Right atrium auricular region (tissue), 2 donors: ENCODE measurements around the gene STAT6. TPM values are rescaled to one million over a fixed set of nuclear protein-coding genes. Genes with fewer than 3 reads are reported as not detected.
A peak's percentile ranks its signal among the peaks of the same experiment; 100 is the strongest.

ENCODE experiments used
- DNase-seq: peaks from one replicate; pipeline ENCODE4 v3.0.0-alpha.2; 2019; ENCODE audit warnings: low spot score
- H3K27ac ChIP-seq, 2 donors: fragments of 200-600 bp; sonication (generic); 1 replicate in 1 of 2; 2 replicates in 1 of 2; pipeline ENCODE4 v1.5.1; 2016 to 2019
- H3K27me3 ChIP-seq, 2 donors: fragments of 200-600 bp; sonication (generic); one replicate each; pipeline versions ENCODE4 v1.5.1 to v1.6.0; 2017 to 2019
- H3K36me3 ChIP-seq: fragments of 200-600 bp; sonication (generic); one replicate; pipeline ENCODE4 v1.5.1; 2016
- H3K4me1 ChIP-seq, 2 donors: fragments of 200-600 bp; sonication (generic); one replicate each; pipeline versions ENCODE4 v1.5.1 to v1.6.0; 2017 to 2019
- H3K4me3 ChIP-seq, 2 donors: fragments of 200-600 bp; sonication (generic); 1 replicate in 1 of 2; 2 replicates in 1 of 2; pipeline ENCODE4 v1.5.1; 2017 to 2019; ENCODE audit warnings: mild to moderate bottlenecking in 1 of 2, moderate library complexity in 1 of 2
- H3K9me3 ChIP-seq, 2 donors: fragments of 200-600 bp; sonication (generic); one replicate each; pipeline ENCODE4 v1.5.1; 2019
- total RNA-seq, 2 donors: library from RNA; depleted of rRNA; stranded (reverse); fragments of >200 nt; gene quantifications; one replicate each; pipeline ENCODE4 v1.1.0, GENCODE V29; 2016
- TF ChIP-seq, protein P1 (sequence below), 2 donors: fragments of 200-600 bp; sonication (generic); IDR thresholded peaks; one replicate each; pipeline ENCODE4 v1.5.1; 2019; ENCODE audit warnings: antibody characterized with exemption in 2 of 2

Gene STAT6
- total RNA-seq, 2 donors from 2014 or later, result 34.3 to 64.3 TPM

DNA sequence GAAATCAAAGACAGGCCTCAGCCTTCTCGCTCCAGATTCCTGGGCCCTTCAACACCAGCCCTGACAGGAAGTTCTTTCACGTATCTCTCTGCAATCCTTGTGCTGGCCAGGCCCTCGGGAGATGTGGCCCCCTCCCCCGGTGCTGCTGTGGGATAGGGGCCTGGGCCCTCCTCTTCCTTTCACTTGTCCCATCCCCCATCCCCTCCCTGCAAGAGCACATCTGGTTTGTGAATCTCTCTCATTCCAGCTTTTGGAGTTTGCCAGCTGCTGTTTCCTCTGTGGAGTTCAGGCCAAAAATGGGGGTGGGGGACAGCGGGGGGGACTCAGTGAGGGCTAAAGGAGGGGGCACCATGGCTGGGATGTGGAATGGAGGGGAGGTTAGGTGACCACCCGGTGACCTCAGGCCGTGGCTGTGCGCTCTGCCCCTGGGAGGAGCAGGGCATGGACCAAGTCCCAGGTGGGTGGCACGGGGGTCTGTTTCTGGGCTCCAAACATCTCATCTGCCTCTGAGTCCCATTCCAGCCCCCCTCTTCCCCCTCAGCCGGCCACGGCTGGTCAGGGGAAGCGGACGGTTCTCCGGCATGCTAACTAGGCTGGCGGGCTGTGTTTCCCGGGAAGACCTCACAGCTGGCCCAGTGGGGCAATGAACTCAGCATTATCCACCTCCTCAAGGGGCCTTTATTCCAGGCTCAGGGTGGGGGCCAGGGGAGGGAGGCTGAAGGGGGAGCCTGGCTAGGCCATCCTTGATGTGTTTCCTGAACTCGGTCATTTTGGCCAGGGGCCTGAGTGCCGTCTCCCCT is 24.6 kb upstream of the STAT6 start:
- DNase-seq, result peak; percentile 82
- H3K27ac ChIP-seq, result peak overlapping the region; percentile 82 to 98
- H3K4me1 ChIP-seq, result peaks cover 0 to 97% of the 10 kb centered on the region in 2 donors
- H3K9me3 ChIP-seq, result no peaks in the 10 kb centered on the region
- TF ChIP-seq, protein P1, sequence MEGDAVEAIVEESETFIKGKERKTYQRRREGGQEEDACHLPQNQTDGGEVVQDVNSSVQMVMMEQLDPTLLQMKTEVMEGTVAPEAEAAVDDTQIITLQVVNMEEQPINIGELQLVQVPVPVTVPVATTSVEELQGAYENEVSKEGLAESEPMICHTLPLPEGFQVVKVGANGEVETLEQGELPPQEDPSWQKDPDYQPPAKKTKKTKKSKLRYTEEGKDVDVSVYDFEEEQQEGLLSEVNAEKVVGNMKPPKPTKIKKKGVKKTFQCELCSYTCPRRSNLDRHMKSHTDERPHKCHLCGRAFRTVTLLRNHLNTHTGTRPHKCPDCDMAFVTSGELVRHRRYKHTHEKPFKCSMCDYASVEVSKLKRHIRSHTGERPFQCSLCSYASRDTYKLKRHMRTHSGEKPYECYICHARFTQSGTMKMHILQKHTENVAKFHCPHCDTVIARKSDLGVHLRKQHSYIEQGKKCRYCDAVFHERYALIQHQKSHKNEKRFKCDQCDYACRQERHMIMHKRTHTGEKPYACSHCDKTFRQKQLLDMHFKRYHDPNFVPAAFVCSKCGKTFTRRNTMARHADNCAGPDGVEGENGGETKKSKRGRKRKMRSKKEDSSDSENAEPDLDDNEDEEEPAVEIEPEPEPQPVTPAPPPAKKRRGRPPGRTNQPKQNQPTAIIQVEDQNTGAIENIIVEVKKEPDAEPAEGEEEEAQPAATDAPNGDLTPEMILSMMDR (IDR thresholded peaks at IDR 0.05), result no peak
- no peaks in the 10 kb centered on the region for H3K27me3 ChIP-seq
- H3K4me3 ChIP-seq, result no peak overlapping the region
- peaks cover 16% of the 10 kb centered on the region for H3K36me3 ChIP-seq

DNA sequence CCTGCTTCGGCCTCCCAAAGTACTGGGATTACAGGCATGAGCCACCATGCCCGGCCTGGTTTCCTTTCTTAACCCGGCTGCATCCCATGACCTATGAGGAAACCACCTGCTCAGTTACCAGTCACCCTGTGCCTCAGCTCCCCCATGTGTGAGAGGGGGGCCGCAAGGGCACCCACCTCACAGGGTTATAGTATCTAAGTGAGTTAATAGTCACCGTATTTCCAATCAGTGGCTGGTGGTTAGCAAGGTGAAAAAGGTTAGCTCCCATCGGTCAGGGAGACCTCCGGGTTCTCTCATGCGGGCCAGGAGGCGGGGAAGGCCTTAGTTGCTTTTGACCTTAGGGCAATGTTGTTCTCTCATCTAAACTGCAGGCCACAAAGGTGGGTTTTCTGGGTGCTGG is 23.8 kb upstream of the STAT6 start:
- Histone ChIP-seq H3K4me3 (no peak overlapping the region), H3K9me3 (no peaks in the 10 kb centered on the region), H3K27ac (peak overlapping the region; percentile 82 to 98), H3K4me1 (peaks cover 0 to 98% of the 10 kb centered on the region in 2 donors), H3K36me3 (peaks cover 9% of the 10 kb centered on the region), H3K27me3 (no peaks in the 10 kb centered on the region)
- TF ChIP-seq, protein P1 (IDR thresholded peaks at IDR 0.05), result no peak
- no peak for DNase-seq

DNA sequence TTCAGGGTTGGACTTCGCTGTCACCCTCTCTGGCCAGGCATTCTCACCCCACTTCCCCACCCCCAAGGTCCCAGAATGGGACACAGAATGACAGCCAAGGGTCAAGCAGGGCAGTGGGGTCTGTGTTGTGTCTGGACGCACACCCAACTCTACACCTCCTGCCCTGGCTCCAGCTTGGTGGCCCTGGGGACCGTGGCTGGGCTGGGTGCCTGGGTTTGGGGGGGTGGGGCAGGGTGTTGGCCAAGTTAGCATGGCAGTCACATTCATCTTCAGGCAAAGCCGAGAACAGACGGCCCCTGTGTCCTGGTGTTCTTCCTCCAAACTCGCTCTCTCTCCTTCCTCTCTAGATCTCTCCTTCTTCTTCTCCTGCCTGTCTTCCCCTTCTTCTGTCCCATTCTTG is 22.8 kb upstream of the STAT6 start:
- Histone ChIP-seq H3K27ac (peak overlapping the region; percentile 82 to 98), H3K9me3 (no peaks in the 10 kb centered on the region), H3K27me3 (no peaks in the 10 kb centered on the region), H3K4me1 (peaks cover 0 to 97% of the 10 kb centered on the region in 2 donors), H3K4me3 (peak overlapping the region in 1 of 2 donors; percentile 15), H3K36me3 (peaks cover under 1% of the 10 kb centered on the region)
- DNase-seq, result no peak
- TF ChIP-seq, protein P1 (IDR thresholded peaks at IDR 0.05), result no peak

DNA sequence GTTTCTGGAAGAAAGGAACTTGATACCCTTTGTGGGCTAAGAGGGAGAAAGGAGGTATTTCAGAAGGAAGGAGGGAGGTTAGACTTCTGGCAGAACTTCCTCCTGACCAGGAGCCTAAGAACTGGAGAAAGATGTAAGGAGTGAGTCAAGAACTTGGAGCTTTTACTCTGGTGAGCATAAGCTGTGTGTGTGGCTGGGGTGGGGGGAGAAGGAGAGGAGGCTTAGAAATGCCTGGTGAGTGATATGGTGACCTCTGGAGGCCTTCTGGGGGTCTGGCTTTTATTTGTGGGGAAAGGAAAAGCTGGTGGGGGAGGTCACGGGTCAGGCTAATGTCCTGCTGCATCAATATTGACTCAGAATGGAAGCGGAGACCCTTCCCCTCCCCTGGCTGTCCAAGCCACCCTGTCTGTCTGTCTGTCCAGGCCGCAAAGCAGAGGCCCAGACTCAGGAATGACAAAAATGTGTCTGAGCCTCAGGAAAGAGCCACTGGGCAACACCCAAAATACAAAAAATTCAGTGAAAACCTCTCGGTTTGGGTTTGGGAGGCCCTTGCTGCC is 21.9 kb upstream of the STAT6 start:
- Histone ChIP-seq H3K9me3 (no peaks in the 10 kb centered on the region), H3K27me3 (no peaks in the 10 kb centered on the region), H3K27ac (peak overlapping the region; percentile 82 to 98), H3K4me1 (peaks cover 0 to 93% of the 10 kb centered on the region in 2 donors), H3K4me3 (peak overlapping the region; percentile 9 to 15), H3K36me3 (no peaks in the 10 kb centered on the region)
- TF ChIP-seq, protein P1 (IDR thresholded peaks at IDR 0.05), result no peak
- no peak for DNase-seq

DNA sequence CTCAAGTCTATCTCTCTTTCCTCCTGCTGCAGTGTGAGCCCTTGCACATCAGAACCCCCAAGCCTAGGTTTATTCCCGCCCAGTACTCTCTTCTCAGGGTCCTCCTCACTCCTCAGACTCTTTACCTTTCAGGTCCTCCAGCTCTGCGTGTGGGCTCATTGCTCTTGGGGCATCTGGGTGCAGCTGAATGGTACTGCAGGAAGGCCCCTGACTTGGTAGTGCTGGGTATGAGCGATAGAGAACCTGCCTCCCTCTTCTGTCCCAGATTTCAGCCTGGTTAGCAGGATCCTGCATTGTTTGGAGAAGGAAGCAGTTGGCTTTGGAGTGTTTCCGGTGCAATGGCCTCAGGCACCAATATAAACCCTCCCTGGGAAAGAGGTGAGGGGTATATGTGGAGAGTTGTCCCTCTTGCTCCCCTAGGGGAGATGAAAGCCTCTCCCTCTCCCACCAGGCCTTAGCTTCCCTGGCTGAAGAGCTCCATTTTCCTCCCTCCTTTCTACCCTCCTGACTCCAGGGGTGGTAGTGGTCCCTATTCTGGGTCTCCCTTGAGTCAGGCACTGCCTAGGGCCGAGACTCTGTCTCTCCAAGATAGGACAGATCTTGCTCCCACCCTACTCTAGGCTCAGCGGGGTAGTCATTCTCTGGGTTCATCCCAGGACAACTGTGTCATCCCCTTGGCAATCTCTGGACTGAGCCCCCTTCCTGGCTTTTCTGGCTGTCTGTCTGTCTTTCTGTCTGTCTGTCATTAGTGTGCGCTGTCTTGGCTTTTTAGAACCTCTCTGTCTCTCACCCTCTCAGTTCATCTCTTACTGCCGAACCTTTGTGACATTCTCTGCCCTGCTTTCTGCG is 21.0 kb upstream of the STAT6 start:
- Histone ChIP-seq H3K4me3 (peak overlapping the region; percentile 9 to 15), H3K9me3 (no peaks in the 10 kb centered on the region), H3K4me1 (peaks cover 0 to 85% of the 10 kb centered on the region in 2 donors), H3K27me3 (no peaks in the 10 kb centered on the region), H3K27ac (peak overlapping the region; percentile 82 to 98), H3K36me3 (no peaks in the 10 kb centered on the region)
- TF ChIP-seq, protein P1 (IDR thresholded peaks at IDR 0.05), result no peak
- no peak for DNase-seq
